ENCODE data around the gene AGL. TPM values are rescaled to one million over a fixed set of nuclear protein-coding genes. Genes with fewer than 3 reads are reported as not detected.

AGL gene
- total and polyA plus RNA-seq, 2 of the 8 experiments (the other 6 are each of a cell fraction or from before 2014, with no cell fraction given) = 2.7 to 19.2 TPM

GRCh38 chr1:99849744-99850458, at the start of gene AGL (continued):
- no peak for TF ChIP-seq FOSL1 (IDR thresholded peaks at IDR 0.05; ENCODE audit: insufficient read depth, low read depth, low read length)
- no peak for TF ChIP-seq KDM5A (IDR thresholded peaks at IDR 0.05; ENCODE audit: low read length)
- TF ChIP-seq GTF2F1 (IDR thresholded peaks at IDR 0.05; ENCODE audit: borderline replicate concordance, low read depth, low read length) = no peak
- TF ChIP-seq PHF8 (conservative IDR thresholded peaks at IDR 0.05; ENCODE audit: low read depth, low read length) = peak; percentile 90
- TF ChIP-seq TAF7 (optimal IDR thresholded peaks at IDR 0.05; ENCODE audit: borderline replicate concordance, low read depth, low read length) = peak; percentile 27
- peak; percentile 71 for TF ChIP-seq KDM4A (IDR thresholded peaks at IDR 0.05; ENCODE audit: low read depth, low read length, severe bottlenecking)
- no peak for TF ChIP-seq NANOG (IDR thresholded peaks at IDR 0.05; ENCODE audit: insufficient read depth, low read depth, low read length, poor library complexity, severe bottlenecking)
- TF ChIP-seq TAF1 (IDR thresholded peaks at IDR 0.05; ENCODE audit: low read depth, low read length) = peak; percentile 73
- 0 out of 4 replicates have a peak, but pooled peaks of 1 of the 2 experiments have one; percentile 4 for TF ChIP-seq RAD21 (IDR thresholded peaks at IDR 0.05 in 1 of 2, conservative IDR thresholded peaks at IDR 0.05 in 1 of 2; ENCODE audit: low read depth in 2 of 2, low read length in 2 of 2)
- peak; percentile 82 for TF ChIP-seq BRCA1 (IDR thresholded peaks at IDR 0.05; ENCODE audit: low read depth, low read length)
- peak; percentile 42; the same call in 1 of the 2 replicates for TF ChIP-seq TBP (IDR thresholded peaks at IDR 0.05; ENCODE audit: low read depth, low read length)
- TF ChIP-seq SIX5 (IDR thresholded peaks at IDR 0.05; ENCODE audit: low read depth, low read length) = no peak
- TF ChIP-seq SIRT6 (IDR thresholded peaks at IDR 0.05; ENCODE audit: low read length) = no peak
- peak; percentile 86 for TF ChIP-seq POLR2AphosphoS5 (IDR thresholded peaks at IDR 0.05; ENCODE audit: low read depth, low read length)
- TF ChIP-seq YY1 (IDR thresholded peaks at IDR 0.05; ENCODE audit: low read depth, low read length) = 0 out of 2 replicates have a peak, but pooled peaks have one; percentile 28
